SK-MEL-5 (cell line): Measurements from ENCODE around the gene UBE4B. TPM values are rescaled to one million over a fixed set of nuclear protein-coding genes. Genes with fewer than 3 reads are reported as not detected.
"Not testable (repeated sequence)": the region's sequence is repeated elsewhere in the genome, so short reads cannot be mapped to it uniquely, and the experiment has no call there.

ENCODE experiments used
- DNase-seq: peaks from one replicate; pipeline ENCODE4 v3.0.0-alpha.2; 2016; ENCODE audit warnings: low read depth, low spot score
- in situ Hi-C: cut with HindIII; loops from 2 replicates; pipeline ENCODE4 v1.10.0; 2016; ENCODE audit warnings: low sequenced_read_pairs, high pct_unique_total_duplicates, low pct_unique_long_range_greater_than_20kb
- total RNA-seq: library from RNA; depleted of rRNA; stranded (reverse); fragments of >200 nt; shearing (Covaris generic); gene quantifications from 2 replicates; pipeline ENCODE4 v1.2.3, GENCODE V29; 2014

The UBE4B gene
- total RNA-seq, 1 experiment from 2014 or later, result 28.9 TPM

DNA sequence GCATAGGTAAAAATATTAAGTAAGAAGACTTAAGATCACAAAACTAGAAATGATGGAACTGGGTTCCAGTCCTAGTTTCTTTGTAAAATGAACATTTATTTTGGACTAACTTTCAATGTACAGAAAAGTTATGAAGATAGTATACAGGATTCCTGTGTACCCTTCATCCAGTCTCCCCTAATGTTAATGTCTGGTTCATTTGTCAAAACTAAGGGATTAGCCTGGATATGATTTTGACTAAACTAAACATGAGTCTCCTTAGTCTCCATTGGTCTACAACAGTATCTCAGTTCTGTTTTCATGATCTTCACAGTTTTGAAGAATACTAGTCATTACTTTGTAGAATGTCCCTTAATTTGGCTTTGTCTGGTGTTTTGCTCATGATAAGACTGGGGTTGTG is 54.5 kb downstream of the UBE4B start:
- no peak for DNase-seq
- in situ Hi-C loops, result no loop called here

DNA sequence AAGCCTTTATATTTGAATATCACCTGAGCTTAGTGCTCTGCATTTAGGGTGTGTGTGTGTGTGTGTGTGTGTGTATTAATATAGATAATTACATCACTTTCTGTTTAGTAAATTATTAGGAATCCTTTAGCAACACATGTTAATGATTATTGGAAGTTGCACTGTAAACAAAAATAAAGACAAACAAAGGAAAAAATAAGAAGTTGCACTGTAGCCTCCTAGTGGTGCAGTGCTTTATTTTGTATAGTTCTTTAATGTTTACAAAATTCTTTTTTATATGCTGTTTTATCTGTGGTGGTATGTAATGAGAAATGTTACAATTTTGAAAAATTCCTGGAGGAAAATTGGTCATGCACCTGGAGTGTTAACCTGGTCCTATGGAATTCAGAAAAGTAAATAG is 69.2 kb downstream of the UBE4B start:
- in situ Hi-C loops, result no loop called here
- DNase-seq, result no peak

DNA sequence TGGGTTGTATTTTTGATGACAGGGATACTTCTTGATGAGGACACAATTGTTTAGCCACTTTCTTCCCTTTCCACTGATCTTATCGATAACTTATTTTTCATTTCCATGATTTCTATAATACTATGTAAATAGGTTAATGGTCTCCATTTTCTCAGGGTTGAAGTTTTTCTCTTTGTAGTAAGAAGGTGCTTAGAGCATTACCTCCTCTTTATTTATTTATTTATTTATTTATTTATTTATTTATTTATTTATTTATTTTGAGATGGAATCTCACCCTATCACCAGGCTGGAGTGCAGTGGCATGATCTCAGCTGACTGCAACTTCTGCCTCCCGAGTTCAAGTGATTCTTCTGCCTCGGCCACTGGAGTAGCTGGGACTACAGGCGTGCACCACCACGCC is 70.4 kb downstream of the UBE4B start:
- no peak for DNase-seq
- in situ Hi-C loops, result no loop called here

DNA sequence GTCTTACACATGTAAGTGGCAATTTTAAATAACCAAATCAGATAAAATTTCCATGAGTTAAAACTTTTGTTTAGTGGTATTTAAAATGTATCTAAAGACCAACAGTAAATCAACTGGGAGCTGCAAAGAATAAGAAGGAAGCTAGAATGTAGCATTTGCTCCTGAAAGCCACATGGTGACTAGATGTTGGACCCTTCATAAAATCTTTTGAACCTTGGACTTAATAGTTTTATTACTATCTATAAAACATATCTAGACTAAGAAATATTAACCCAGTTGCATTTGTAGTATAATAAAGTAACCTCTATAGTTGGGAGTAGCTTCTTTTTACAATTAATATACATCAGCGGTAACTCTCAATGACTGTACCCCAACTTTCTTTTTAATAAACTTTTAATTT is 72.1 kb downstream of the UBE4B start:
- in situ Hi-C loops, result no loop called here
- no peak for DNase-seq

DNA sequence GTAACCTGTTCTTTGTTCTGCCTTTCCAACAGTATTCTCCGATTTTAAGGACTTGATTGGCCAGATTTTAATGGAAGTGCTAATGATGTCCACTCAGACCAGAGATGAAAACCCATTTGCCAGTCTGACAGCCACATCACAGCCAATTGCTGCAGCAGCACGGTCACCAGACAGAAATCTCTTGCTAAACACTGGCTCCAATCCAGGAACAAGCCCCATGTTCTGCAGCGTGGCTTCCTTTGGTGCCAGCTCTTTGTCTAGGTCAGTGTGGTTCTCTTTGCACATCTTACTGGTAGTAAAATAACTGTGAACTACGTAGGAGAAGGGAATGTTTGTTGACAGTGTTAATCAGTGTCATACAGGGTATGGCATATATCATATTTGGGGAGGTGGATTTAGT is 72.7 kb downstream of the UBE4B start:
- DNase-seq, result no peak
- in situ Hi-C loops, result no loop called here

DNA sequence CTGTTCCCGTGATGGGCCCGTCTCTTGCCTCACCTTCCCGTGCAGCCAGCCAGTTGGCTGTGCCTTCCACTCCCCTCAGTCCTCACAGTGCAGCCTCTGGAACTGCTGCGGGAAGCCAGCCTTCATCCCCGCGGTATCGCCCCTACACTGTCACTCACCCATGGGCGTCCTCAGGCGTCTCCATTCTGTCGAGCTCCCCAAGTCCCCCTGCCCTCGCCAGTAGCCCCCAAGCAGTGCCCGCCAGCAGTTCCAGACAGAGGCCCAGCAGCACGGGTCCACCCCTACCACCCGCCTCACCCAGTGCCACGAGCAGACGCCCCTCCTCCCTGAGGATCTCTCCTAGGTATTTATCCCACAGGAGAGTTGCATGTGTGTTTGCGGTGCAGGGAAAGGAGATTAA is 73.5 kb downstream of the UBE4B start:
- in situ Hi-C loops, result no loop called here
- DNase-seq, result no peak

DNA sequence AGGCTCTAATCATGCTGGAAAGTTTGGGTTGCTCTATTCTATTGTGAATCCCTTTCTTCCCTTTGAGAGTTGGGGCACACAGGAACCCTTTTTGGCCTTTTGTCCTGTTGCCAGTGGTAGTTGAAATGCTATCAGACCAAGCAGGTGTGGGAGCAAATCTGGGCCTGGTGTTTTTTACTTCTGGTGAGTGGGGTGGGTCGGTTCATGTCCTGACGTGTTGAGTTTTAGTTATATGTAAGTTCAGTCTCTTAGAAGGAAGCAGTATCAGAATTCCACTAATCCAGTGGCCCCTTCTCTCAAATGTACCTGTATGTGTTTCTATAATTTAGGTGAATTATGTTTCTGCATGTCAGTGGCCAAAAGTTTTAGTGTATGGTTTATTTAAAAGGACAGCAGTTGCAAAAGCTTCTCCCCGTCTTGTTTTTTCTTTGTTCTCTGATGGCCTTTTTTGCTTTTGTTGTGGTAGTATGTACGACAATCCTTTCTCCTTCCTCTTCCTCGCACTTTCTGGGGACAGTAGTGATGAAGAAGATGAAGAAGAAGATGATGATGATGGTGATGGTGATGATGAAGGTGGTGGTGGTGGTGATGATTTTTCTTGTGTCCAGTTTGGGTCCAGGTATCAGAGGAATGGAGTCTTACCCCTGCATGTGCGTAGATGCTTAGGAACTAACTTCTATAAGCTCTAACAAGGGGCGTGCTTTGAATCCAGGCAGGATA is 74.2 kb downstream of the UBE4B start:
- no peak for DNase-seq
- in situ Hi-C loops, result no loop called here

DNA sequence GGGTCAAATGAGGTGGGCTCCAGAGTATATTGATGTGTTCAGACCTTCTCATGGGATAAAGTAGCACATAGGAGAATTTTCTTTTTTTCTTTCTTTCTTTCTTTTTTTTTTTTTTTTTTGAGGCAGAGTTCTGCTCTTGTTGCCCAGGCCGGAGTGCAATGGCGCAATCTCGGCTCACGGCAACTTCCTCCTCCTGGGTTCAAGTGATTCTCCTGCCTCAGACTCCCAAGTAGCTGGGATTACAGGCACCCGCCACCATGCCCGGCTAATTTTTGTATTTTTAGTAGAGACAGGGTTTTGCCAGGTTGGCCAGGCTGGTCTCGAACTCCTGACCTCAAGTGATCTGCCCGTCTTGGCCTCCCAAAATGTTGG is 74.7 kb downstream of the UBE4B start:
- DNase-seq, in situ Hi-C loops: not testable (repeated sequence)

DNA sequence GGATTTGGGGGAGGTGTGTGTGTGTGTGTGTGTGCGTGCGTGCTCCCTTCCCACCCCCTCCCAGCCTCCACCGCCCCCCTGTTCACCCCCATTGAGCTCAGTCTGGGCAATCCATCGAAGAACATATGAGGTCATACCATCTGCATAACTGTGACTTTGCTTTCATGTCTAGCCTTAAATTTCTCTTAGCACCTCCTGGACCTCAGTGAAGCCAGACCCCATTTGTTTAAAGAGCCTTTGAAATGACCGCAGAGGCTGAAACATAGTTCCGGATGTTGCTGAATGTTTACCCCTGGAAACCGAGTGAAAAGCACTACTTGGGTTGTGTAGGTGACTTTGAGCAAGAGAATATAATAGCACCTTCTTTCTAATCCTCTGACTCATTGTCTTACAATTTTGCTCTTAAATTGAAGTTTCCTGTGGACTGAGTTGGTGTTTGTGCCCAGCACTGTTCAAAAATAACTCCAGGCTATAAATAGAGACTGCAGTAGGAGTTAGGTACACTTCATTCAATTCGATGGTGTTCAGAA is 75.4 kb downstream of the UBE4B start:
- DNase-seq, result peak; percentile 37
- in situ Hi-C loops, result no loop called here

DNA sequence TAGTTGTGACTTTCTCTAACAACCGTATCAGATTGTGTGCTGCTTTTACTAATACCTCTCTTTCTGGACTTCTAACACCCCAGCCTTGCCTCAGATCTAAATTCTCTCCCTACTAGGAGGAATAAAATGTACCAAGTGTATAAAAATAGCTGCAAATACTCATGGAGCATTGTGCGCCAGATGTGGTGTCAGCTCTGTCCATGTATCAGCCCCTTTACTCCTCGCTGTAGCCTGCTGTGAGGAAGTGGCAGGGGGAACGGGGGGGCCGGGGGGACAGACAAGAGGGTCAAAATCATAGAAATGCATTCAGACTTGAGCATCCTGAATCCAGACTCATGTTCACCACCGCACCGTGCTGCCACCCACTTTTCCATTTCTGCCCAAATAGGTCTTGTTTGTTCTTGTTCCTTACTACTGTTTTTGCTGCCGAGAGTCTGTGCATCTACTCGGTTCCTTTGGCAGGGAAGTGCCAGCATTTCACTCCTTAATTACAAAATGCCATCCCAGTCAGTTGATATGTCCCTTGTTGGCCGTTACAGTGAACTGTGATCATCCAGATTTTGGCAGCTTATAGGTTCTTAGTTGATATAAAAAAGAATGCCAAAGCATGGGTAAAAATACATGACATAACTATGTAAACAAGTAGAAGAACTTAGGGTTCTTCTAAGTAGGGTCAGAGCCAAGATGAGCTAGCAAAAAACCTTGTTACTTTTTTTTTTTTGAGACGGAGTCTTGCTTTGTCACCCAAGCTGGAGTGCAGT is 76.4 kb downstream of the UBE4B start:
- DNase-seq, result no peak
- in situ Hi-C loops, result no loop called here

DNA sequence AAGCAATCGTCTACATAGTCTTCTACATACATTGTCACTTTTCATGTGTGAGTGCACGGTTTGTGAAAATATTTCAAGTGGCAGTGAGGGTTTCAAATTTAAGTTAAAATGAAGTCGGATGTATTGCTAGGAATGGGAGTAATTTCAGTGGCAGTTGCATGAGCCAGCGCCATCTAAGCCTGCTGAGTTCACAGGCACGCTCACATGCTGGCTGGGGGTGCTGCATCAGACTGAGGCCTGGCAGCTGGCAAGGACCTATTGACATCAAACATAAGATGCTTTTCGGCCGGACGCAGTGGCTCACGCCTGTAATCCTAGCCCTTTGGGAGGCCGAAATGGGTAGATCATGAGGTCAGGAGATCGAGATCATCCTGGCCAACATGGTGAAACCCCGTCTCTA is 80.7 kb downstream of the UBE4B start:
- in situ Hi-C loops, result no loop called here

DNA sequence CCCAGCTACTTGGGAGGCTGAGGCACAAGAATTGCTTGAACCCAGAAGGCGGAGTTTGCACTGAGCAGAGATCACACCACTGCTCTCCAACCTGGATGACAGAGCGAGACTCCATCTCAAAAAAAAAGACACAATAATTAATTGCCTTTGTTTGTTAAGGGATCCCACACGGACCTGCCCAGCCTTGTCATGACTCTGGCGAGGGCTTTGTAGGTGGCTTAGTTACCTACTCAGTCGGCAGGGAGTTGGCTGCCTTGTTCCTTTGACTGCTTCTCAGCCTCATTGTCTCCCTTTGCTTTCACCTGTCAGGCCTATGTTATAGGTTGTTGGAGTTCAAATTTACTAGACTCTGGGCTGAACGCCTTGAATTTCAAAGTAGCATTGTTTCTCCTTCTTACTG is 82.0 kb downstream of the UBE4B start:
- DNase-seq, result no peak
- in situ Hi-C loops, result no loop called here

More for the DNA sequence above, 80.7 kb downstream of the UBE4B start:
- DNase-seq, result no peak

DNA sequence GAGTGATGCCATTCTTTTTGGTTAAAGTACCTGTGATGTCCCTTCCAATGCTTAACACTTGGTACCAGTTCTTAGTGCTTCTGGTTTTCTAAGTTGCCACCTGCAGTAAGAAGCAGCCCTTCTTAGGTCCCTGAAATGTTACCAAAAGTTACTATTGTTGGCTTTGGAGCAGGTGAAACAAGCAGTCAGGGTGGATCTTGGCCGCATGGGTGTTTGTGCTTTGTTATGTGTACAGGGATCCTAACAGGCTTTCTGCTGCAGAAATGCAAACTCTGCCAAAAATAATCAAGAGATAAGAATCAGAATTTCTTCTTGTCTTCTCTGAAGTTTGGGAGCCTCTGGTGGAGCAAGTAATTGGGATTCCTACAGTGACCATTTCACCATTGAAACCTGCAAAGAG is 84.4 kb downstream of the UBE4B start:
- in situ Hi-C loops, result no loop called here
- DNase-seq, result no peak

DNA sequence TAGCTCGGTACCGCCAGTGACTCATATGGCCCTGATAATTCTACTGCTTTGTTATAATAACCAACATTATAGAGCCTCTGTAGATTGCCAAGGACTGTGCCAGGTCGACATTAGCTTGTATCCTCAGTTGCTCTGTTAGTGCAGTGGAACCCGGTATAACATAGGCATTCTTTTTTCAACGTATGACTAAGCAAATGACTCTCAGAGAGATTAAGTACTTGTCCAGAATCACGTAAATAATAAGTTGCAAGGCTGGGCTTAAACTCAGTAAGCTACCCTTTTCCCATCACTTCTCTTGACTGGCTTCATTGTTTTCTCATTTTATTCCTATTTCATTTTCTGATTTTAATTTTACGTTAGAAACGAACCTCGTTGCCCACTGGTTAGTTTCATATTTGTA is 85.1 kb downstream of the UBE4B start:
- no peak for DNase-seq

DNA sequence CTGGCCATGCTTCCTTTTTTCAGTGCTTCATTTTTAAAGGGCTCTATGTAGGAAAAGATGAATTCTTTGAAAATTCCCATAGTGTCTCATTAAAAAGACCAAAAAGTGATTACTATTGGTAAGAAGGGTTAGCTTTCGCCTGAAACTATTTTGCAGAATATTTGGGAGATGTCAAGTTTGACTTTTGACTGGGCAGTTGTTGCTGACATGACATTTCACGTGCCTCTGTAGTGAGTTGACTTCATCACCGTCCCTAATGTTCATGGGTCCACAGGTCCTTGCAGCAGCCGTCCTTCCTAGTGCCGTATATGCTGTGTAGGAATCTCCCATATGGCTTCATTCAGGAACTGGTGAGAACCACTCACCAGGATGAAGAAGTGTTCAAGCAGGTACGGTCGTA is 88.9 kb downstream of the UBE4B start:
- in situ Hi-C loops, result no loop called here
- no peak for DNase-seq

More for the DNA sequence above, 85.1 kb downstream of the UBE4B start:
- in situ Hi-C loops, result no loop called here

DNA sequence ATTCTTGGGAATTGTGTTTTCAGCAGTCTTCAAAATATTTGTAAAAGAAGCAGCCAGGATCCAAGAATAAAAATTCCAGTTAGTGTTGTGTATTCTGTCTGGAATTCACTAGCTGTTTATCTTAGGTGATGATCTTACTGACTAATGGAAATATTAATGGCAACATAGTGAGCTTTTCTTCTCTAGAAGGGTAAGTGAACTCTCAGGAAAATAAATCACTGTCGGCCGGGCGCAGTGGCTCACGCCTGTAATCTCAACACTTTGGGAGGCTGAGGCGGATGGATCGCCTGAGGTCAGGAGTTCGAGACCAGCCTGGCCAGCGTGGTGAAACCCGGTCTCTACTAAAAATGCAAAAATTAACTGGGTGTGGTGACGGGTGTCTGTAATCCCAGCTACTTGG is 90.2 kb downstream of the UBE4B start:
- no peak for DNase-seq
- in situ Hi-C loops, result no loop called here

DNA sequence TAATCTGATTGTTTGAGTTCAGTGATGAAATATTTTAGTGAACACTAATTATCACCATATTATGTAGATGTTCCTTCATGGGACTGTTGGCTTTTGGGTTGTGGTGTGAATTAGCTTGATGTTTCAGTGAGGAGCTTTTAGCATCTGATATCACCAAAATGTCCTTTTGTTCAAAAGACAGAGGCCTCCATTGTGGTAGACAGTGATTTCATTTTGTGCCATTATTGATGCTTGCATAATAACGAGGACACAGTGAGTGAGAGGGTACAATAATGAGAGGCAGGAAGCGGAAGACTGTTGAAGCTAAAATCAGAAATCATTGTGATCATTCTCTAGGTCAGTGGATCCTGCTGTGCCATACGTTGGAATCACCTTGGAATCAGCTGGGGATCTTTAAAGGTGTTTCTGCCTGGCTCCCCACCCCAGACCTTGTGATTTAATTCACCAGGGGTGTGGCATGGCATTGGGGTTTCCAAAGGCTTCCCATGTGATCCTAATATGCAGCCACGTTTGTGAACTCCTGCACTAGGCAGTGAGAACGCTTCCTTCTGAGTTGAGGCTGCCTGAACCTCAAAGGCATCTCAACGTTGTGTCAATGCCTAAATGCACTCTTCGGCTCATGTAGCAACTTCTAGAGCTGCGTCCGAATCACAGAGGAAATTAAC is 95.5 kb downstream of the UBE4B start:
- peak; percentile 45 for DNase-seq
- in situ Hi-C loops, result no loop called here

DNA sequence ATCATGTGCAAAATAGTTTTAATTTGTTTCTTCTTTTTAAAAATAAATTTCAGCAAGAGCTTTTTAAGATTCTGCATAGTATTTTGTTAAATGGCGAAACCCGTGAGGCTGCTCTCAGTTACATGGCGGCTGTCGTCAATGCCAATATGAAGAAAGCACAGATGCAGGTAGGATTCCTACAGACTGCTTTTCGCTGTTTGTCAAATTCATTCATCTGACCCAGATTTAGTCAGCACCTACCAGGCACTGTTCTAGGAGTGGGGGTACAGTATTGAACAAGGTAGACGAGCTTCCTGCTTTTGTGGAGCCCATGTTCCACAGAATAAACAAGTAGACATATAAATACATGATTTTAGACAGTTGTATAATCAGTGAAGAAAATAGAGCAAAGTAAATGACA is 99.6 kb downstream of the UBE4B start:
- in situ Hi-C loops, result no loop called here
- no peak for DNase-seq

DNA sequence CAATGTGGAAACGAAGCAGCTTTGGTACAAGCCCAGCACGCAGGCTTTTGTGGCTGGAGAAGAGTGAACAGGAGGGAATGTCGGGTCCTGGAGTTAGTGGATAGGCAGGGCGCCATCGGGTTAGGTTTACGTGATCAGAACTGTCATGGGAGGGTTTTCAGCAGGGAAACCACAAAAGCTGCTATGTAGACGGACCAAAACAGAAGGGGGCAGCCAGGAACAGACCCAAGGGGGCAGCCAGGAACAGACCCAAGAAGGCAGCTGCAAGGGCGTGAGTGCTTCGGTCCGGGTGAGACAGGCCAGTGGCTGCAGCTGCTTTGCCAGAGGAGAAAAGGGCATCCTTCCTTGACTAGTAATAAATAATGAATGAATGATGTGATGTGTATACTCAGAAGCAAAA is 100.1 kb downstream of the UBE4B start:
- DNase-seq, result no peak

More for the DNA sequence above, 100.1 kb downstream of the UBE4B start:
- in situ Hi-C loops, result no loop called here
